CD1c-positive myeloid dendritic cell (primary cell): ENCODE results near the gene RIC1.
"Not testable (repeated sequence)": the region's sequence is repeated elsewhere in the genome, so short reads cannot be mapped to it uniquely, and the experiment has no call there.

ENCODE experiments used
- DNase-seq: peaks from one replicate; pipeline ENCODE4 v3.0.0-alpha.2; 2016; ENCODE audit errors: extremely low spot score

The RIC1 gene

GRCh38 chr9:5624655-5625054 is 4.3 kb upstream of the RIC1 start:
- no peak for DNase-seq

- peak; percentile 95 for DNase-seq
Measured at GRCh38 chr9:5626727-5627634, 1.9 kb upstream of the RIC1 start.

- not testable (repeated sequence) for DNase-seq
Measured at GRCh38 chr9:5627686-5628085, 1.2 kb upstream of the RIC1 start.

GRCh38 chr9:5628183-5628529 is 751 bp upstream of the RIC1 start:
- no peak for DNase-seq

GRCh38 chr9:5629312-5630080 is 589 bp downstream of the RIC1 start:
- peak; percentile 38 for DNase-seq

GRCh38 chr9:5630081-5630507 is 1.2 kb downstream of the RIC1 start:
- no peak for DNase-seq

GRCh38 chr9:5631026-5631425 is 2.1 kb downstream of the RIC1 start:
- no peak for DNase-seq

- no peak for DNase-seq
Measured at GRCh38 chr9:5632540-5632939, 3.6 kb downstream of the RIC1 start.

- no peak for DNase-seq
Measured at GRCh38 chr9:5633243-5633642, 4.3 kb downstream of the RIC1 start.

- no peak for DNase-seq
Measured at GRCh38 chr9:5635390-5635789, 6.5 kb downstream of the RIC1 start.

- DNase-seq = no peak
Measured at GRCh38 chr9:5639816-5640215, 10.9 kb downstream of the RIC1 start.

- DNase-seq = no peak
Measured at GRCh38 chr9:5642170-5642569, 13.3 kb downstream of the RIC1 start.

GRCh38 chr9:5643005-5643624 is 14.2 kb downstream of the RIC1 start:
- DNase-seq = no peak

GRCh38 chr9:5644501-5644900 is 15.6 kb downstream of the RIC1 start:
- DNase-seq = no peak

- DNase-seq = no peak
Measured at GRCh38 chr9:5646116-5646515, 17.2 kb downstream of the RIC1 start.

- DNase-seq = no peak
Measured at GRCh38 chr9:5650356-5651105, 21.6 kb downstream of the RIC1 start.

- DNase-seq = no peak
Measured at GRCh38 chr9:5651246-5651645, 22.3 kb downstream of the RIC1 start.

GRCh38 chr9:5652821-5653220 is 23.9 kb downstream of the RIC1 start:
- DNase-seq = no peak

- DNase-seq = not testable (repeated sequence)
Measured at GRCh38 chr9:5662804-5663203, 33.9 kb downstream of the RIC1 start.

GRCh38 chr9:5665059-5665458 is 36.2 kb downstream of the RIC1 start:
- DNase-seq = no peak

- no peak for DNase-seq
Measured at GRCh38 chr9:5667391-5667790, 38.5 kb downstream of the RIC1 start.

GRCh38 chr9:5670079-5670478 is 41.2 kb downstream of the RIC1 start:
- DNase-seq = no peak
